ENCODE results near the gene TOP1.

TOP1 gene

GRCh38 chr20:41081276-41081814, 52.7 kb downstream of the TOP1 start:
- H3F3A ChIP-seq (ENCODE audit: control insufficient read depth, insufficient read depth), result peaks cover 8% of the 10 kb centered on the region; the same call in 1 of the 2 replicates
- TF ChIP-seq EZH2phosphoT487 (IDR thresholded peaks at IDR 0.05; ENCODE audit: borderline replicate concordance, low read length) (no peak), CTCF (IDR thresholded peaks at IDR 0.05; ENCODE audit: low read depth, low read length, poor library complexity, severe bottlenecking) (no peak)
- H3K4me1 ChIP-seq (ENCODE audit: control insufficient read depth, low read length), result peaks cover 19% of the 10 kb centered on the region
- peaks cover 21% of the 10 kb centered on the region for H3K79me2 ChIP-seq (ENCODE audit: control insufficient read depth, low read length)
- no peak overlapping the region for H3K4me3 ChIP-seq (ENCODE audit: low read length)
- H4K20me1 ChIP-seq (ENCODE audit: control insufficient read depth, insufficient read depth, low read depth, low read length), result no peaks in the 10 kb centered on the region; the same call in 1 of the 2 replicates
- H3K9me2 ChIP-seq (replicated peaks; ENCODE audit: control insufficient read depth, low read length), result no peaks in the 10 kb centered on the region
- H3K4me2 ChIP-seq (ENCODE audit: low read length), result no peak overlapping the region
- peaks cover 95% of the 10 kb centered on the region for H3K36me3 ChIP-seq (ENCODE audit: control insufficient read depth, low read length)
- H3K27ac ChIP-seq (ENCODE audit: low read depth, low read length), result no peak overlapping the region
- H3K9me3 ChIP-seq (ENCODE audit: control insufficient read depth, insufficient read depth, low read length), result no peaks in the 10 kb centered on the region
- H3K27me3 ChIP-seq (ENCODE audit: control insufficient read depth, low read length), result no peaks in the 10 kb centered on the region

- Histone ChIP-seq H3K36me3 (ENCODE audit: control insufficient read depth, low read length) (peaks cover 95% of the 10 kb centered on the region), H3F3A (ENCODE audit: control insufficient read depth, insufficient read depth) (peaks cover 12% of the 10 kb centered on the region), H3K27ac (ENCODE audit: low read depth, low read length) (no peak overlapping the region), H3K4me1 (ENCODE audit: control insufficient read depth, low read length) (peaks cover 10% of the 10 kb centered on the region), H4K20me1 (ENCODE audit: control insufficient read depth, insufficient read depth, low read depth, low read length) (no peaks in the 10 kb centered on the region; the same call in 1 of the 2 replicates), H3K27me3 (ENCODE audit: control insufficient read depth, low read length) (no peaks in the 10 kb centered on the region), H3K9me3 (ENCODE audit: control insufficient read depth, insufficient read depth, low read length) (no peaks in the 10 kb centered on the region), H3K9me2 (replicated peaks; ENCODE audit: control insufficient read depth, low read length) (no peaks in the 10 kb centered on the region), H3K4me2 (ENCODE audit: low read length) (no peak overlapping the region), H3K4me3 (ENCODE audit: low read length) (no peak overlapping the region), H3K79me2 (ENCODE audit: control insufficient read depth, low read length) (peaks cover 12% of the 10 kb centered on the region)
- TF ChIP-seq EZH2phosphoT487 (IDR thresholded peaks at IDR 0.05; ENCODE audit: borderline replicate concordance, low read length), result no peak
- no peak for TF ChIP-seq CTCF (IDR thresholded peaks at IDR 0.05; ENCODE audit: low read depth, low read length, poor library complexity, severe bottlenecking)
These were observed 53.7 kb downstream of the TOP1 start for GRCh38 chr20:41082306-41082705.

GRCh38 chr20:41085606-41086005, 57.0 kb downstream of the TOP1 start:
- Histone ChIP-seq H3K9me2 (replicated peaks; ENCODE audit: control insufficient read depth, low read length) (no peaks in the 10 kb centered on the region), H4K20me1 (ENCODE audit: control insufficient read depth, insufficient read depth, low read depth, low read length) (no peaks in the 10 kb centered on the region; the same call in 1 of the 2 replicates), H3K4me3 (ENCODE audit: low read length) (no peak overlapping the region), H3K79me2 (ENCODE audit: control insufficient read depth, low read length) (no peaks in the 10 kb centered on the region), H3K9me3 (ENCODE audit: control insufficient read depth, insufficient read depth, low read length) (no peaks in the 10 kb centered on the region), H3K4me2 (ENCODE audit: low read length) (no peak overlapping the region), H3K36me3 (ENCODE audit: control insufficient read depth, low read length) (peaks cover 72% of the 10 kb centered on the region), H3K27me3 (ENCODE audit: control insufficient read depth, low read length) (no peaks in the 10 kb centered on the region), H3K4me1 (ENCODE audit: control insufficient read depth, low read length) (no peaks in the 10 kb centered on the region), H3K27ac (ENCODE audit: low read depth, low read length) (no peak overlapping the region), H3F3A (ENCODE audit: control insufficient read depth, insufficient read depth) (peaks cover 8% of the 10 kb centered on the region; the same call in 1 of the 2 replicates)
- TF ChIP-seq EZH2phosphoT487 (IDR thresholded peaks at IDR 0.05; ENCODE audit: borderline replicate concordance, low read length), result no peak
- TF ChIP-seq CTCF (IDR thresholded peaks at IDR 0.05; ENCODE audit: low read depth, low read length, poor library complexity, severe bottlenecking), result no peak
